H54 (cell line): ENCODE results near the gene ALDOA.

Experiments used
- DNase-seq: peaks from one replicate; pipeline ENCODE4 v3.0.0; 2011; ENCODE audit warnings: low spot score, mixed read lengths; ENCODE audit not compliant: insufficient read length
- FAIRE-seq: peaks from 3 replicates; lab custom pipeline; 2011; peaks lifted over from hg19 to GRCh38; lab: Jason Lieb, UNC
- POLR2A ChIP-seq: IDR thresholded peaks from 2 replicates; pipeline ENCODE4 v1.6.1; 2011; ENCODE audit warnings: low read depth, mild to moderate bottlenecking, low read length

ALDOA gene

GRCh38 chr16:30085247-30085646 is 19.7 kb downstream of the ALDOA start:
- FAIRE-seq: no peak
- TF ChIP-seq POLR2A: no peak
- no peak for DNase-seq

GRCh38 chr16:30085820-30086219 is 20.3 kb downstream of the ALDOA start:
- DNase-seq: no peak
- no peak for FAIRE-seq
- TF ChIP-seq POLR2A: no peak

- DNase-seq: no peak
- no peak for TF ChIP-seq POLR2A
- FAIRE-seq: no peak
Measured at GRCh38 chr16:30086291-30087140, 21.0 kb downstream of the ALDOA start.

DNA sequence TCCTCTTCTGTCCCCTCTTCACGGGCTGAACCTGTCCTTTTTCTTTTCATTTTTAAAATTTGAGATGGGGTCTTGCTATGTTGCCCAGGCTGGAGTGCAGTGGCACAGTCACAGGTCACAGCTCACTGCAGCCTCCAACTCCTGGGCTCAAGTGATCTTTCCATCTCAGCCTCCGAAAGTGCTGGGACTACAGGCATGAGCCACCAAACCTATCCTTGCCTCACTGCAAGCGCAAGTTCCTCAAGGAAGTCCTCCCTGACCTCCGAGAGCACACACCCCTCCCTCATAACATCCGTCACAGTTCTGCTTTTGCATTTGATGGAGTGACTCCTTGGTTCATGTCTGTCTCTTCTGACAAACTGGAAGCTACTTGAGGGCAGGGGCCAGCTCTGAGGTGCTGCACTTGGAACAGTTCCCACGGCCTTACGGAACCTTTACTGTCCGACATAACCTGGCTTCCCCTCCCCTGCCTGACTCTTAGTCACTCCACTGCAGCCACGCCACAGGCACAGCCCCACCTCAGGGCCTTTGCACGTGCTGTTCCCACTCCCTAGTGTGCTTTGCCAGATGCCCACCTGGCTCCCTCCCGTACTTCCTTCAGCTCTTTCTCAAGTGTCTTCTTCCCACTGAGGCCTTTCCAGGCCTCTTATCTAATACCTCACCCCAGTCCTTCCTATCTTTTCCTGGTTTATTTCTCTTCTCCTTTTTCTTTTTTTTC is 21.8 kb downstream of the ALDOA start:
- no peak for TF ChIP-seq POLR2A
- no peak for DNase-seq
- FAIRE-seq: no peak

- no peak for DNase-seq
- FAIRE-seq: no peak
- TF ChIP-seq POLR2A: no peak
Measured at GRCh38 chr16:30088237-30088831, 22.8 kb downstream of the ALDOA start.

DNA sequence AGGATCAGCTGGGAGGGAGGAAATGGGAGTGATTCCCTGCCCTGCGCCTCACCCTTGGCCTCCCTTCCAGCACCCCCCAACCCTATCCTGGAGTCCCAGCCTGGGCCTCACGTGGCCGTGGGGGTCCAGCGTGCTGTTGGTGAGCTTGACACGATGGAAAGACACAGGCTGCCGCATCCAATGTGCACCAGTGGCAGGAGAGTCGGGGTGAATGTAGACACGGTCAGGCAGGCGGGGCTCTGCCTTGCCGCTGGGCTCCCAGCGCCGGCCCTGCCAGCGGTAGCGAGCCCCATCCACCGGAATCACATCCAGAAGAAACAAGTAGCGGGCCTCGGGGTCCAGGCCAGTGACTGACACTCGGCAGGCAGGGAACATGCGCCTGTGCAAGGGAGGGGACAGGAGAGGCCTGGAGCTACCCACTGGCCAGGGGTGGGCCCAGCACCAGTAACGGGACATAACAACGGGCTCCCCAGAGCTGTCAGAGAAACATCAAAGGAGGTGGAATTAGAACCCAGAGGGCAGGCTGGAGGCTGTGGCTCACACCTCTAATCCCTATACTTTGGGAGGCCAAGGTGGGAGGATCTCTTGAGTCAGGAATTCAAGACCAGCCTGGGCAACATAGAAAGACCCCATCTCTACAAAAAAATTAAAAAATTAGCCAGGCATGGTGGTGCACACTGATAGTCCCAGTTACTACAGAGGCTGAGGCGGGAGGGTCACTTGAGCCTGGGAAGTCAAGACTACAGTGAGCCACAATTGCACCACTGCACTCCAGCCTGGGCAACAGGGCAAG is 23.5 kb downstream of the ALDOA start:
- DNase-seq: no peak
- no peak for FAIRE-seq
- TF ChIP-seq POLR2A: no peak

DNA sequence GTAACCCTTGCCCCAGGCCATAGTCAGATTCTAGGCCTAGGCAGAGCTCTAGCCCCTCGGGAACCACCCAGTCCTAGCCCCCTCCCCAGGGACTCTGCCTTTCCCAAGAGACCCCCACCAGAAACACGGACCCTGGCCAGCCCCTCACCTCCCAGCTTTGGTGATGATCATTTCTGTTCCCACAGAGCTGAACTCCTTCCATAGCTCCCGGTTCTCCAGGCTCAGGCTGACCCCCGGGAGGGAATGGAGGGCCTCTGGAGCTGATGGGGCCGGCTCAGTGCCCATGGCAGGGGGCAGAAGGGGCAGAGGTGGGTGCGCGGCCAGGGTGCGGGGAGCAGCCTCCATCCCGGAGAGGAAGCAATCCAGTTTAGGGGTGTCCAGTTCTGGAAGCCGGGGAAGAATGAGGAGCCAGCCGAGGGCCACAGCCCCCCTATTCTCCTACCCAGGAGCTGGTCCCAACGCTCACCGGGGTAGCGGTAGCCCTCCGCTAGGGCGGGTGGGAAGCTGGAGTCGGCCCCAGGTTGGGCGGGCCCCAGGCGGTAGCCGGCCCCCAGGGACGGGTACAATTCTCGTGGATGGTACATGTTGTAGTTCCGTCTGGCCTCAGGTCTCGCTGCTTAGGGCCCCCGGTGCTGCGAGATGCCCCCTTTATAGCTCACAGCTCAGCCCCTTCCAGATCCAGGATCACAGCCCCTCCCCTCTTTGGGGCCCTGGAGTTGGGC is 25.2 kb downstream of the ALDOA start:
- no peak for DNase-seq
- no peak for TF ChIP-seq POLR2A
- no peak for FAIRE-seq

GRCh38 chr16:30091474-30092372 is 26.2 kb downstream of the ALDOA start, which contains the start of gene TBX6:
Gene TBX6 (minus strand): TSS chr16:30091924. CDS start chr16:30091193, 731 bp downstream.
- TF ChIP-seq POLR2A: no peak
- DNase-seq (no peak), FAIRE-seq (no peak)

GRCh38 chr16:30092373-30093010 is 26.9 kb downstream of the ALDOA start:
- TF ChIP-seq POLR2A: no peak
- FAIRE-seq: no peak

DNA sequence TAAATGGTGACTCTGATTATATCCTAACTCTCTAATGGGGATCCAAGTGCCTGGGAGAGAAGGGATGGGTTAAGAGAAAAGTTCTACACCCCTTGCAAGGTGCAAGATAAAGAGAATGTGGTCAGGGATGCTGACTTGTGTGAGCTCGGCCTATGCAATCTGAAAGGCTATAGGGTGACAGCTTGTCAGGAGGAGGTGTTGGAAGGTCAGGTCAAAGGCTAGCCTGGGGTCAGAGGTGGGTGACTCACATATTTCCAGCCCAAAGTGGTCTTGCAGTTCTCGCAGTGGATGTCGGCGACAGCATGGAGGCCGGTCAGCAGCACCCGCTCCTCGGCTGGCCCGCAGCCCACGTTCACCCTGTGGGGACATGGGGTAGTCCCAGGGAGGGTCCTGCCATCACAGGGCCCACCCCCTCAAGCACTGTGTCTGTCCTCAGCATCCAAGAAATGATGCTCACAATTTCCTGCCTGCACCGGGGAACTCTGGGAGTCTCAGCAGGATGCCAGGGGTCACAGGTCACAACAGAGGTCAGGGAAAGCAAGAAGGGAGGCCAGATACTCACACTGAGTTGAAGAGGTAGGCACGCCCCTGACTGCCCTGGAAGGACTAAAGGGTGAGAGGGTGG is 29.1 kb downstream of the ALDOA start:
- DNase-seq: no peak
- no peak for FAIRE-seq
- no peak for TF ChIP-seq POLR2A

More at GRCh38 chr16:30092373-30093010, 26.9 kb downstream of the ALDOA start:
- DNase-seq: no peak
